HCT116 (cell line): ENCODE data around the gene PARP8.

Experiments used
- EZH2 ChIP-seq: fragments of 200-600 bp; sonication (generic); IDR thresholded peaks from 2 replicates; pipeline ENCODE4 v1.6.1; 2017; ENCODE audit warnings: antibody characterized with exemption, mixed run types
- EZH2phosphoT487 ChIP-seq: fragments of 200-600 bp; IDR thresholded peaks from 2 replicates; pipeline ENCODE4 v1.6.1; 2018; ENCODE audit warnings: antibody characterized with exemption, borderline replicate concordance
- JUND ChIP-seq: IDR thresholded peaks from 2 replicates; pipeline ENCODE4 v1.6.1; 2012
- POLR2A ChIP-seq: IDR thresholded peaks from 2 replicates; pipeline ENCODE4 v1.7.0; 2011; ENCODE audit warnings: borderline replicate concordance; ENCODE audit not compliant: insufficient read depth, insufficient read length; ENCODE audit errors: extremely low read depth
- POLR2AphosphoS5 ChIP-seq: IDR thresholded peaks from 2 replicates; pipeline ENCODE4 v1.6.1; 2011; ENCODE audit warnings: mild to moderate bottlenecking, low read depth, low read length, moderate library complexity
- RAD21 ChIP-seq: IDR thresholded peaks from 2 replicates; pipeline ENCODE4 v1.6.1; 2012; ENCODE audit warnings: low read depth, mild to moderate bottlenecking
- REST ChIP-seq: IDR thresholded peaks from 2 replicates; pipeline ENCODE4 v1.6.1; 2012; ENCODE audit warnings: low read depth
- SP1 ChIP-seq: IDR thresholded peaks from 2 replicates; pipeline ENCODE4 v1.6.1; 2012; ENCODE audit warnings: low read depth
- TCF7L2 ChIP-seq: IDR thresholded peaks from 2 replicates; pipeline ENCODE4 v1.7.0; 2011; ENCODE audit warnings: borderline replicate concordance, inconsistent platforms; ENCODE audit not compliant: insufficient read depth, insufficient read length; ENCODE audit errors: extremely low read depth
- YY1 ChIP-seq: IDR thresholded peaks from 2 replicates; pipeline ENCODE4 v1.6.1; 2011; ENCODE audit warnings: low read length, low read depth, moderate library complexity, mild to moderate bottlenecking; ENCODE audit not compliant: insufficient replicate concordance; ENCODE audit errors: extremely low read depth
- TF ChIP-seq, protein P1 (sequence below), 3 experiments: fragments of 200-600 bp in 1 of 3; sonication (generic) in 1 of 3; IDR thresholded peaks in 2 of 3; conservative IDR thresholded peaks in 1 of 3; 2 replicates each; pipeline ENCODE4 v1.5.1; 2012 to 2017; ENCODE audit warnings: low read depth in 2 of 3, low read length in 2 of 3, antibody characterized with exemption in 1 of 3, borderline replicate concordance in 1 of 3, control low read depth in 1 of 3, mild to moderate bottlenecking in 1 of 3, mixed read lengths in 1 of 3, mixed run types in 1 of 3, moderate library complexity in 1 of 3; ENCODE audit not compliant: insufficient read depth in 1 of 3
- TF ChIP-seq, protein P2 (sequence below): IDR thresholded peaks from 2 replicates; pipeline ENCODE4 v1.6.1; 2011; ENCODE audit warnings: mild to moderate bottlenecking, low read length, moderate library complexity; ENCODE audit not compliant: insufficient replicate concordance; ENCODE audit errors: extremely low read depth
- TF ChIP-seq, protein P3 (sequence below): IDR thresholded peaks from 2 replicates; pipeline ENCODE4 v1.6.1; 2012

- TF ChIP-seq EZH2phosphoT487: no peak
- TF ChIP-seq, protein P1, sequence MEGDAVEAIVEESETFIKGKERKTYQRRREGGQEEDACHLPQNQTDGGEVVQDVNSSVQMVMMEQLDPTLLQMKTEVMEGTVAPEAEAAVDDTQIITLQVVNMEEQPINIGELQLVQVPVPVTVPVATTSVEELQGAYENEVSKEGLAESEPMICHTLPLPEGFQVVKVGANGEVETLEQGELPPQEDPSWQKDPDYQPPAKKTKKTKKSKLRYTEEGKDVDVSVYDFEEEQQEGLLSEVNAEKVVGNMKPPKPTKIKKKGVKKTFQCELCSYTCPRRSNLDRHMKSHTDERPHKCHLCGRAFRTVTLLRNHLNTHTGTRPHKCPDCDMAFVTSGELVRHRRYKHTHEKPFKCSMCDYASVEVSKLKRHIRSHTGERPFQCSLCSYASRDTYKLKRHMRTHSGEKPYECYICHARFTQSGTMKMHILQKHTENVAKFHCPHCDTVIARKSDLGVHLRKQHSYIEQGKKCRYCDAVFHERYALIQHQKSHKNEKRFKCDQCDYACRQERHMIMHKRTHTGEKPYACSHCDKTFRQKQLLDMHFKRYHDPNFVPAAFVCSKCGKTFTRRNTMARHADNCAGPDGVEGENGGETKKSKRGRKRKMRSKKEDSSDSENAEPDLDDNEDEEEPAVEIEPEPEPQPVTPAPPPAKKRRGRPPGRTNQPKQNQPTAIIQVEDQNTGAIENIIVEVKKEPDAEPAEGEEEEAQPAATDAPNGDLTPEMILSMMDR (IDR thresholded peaks at IDR 0.05 in 2 of 3, conservative IDR thresholded peaks at IDR 0.05 in 1 of 3; ENCODE audit: borderline replicate concordance in 1 of 3, insufficient read depth in 1 of 3, low read depth in 2 of 3, low read length in 2 of 3): no peak
- TF ChIP-seq, protein P2, sequence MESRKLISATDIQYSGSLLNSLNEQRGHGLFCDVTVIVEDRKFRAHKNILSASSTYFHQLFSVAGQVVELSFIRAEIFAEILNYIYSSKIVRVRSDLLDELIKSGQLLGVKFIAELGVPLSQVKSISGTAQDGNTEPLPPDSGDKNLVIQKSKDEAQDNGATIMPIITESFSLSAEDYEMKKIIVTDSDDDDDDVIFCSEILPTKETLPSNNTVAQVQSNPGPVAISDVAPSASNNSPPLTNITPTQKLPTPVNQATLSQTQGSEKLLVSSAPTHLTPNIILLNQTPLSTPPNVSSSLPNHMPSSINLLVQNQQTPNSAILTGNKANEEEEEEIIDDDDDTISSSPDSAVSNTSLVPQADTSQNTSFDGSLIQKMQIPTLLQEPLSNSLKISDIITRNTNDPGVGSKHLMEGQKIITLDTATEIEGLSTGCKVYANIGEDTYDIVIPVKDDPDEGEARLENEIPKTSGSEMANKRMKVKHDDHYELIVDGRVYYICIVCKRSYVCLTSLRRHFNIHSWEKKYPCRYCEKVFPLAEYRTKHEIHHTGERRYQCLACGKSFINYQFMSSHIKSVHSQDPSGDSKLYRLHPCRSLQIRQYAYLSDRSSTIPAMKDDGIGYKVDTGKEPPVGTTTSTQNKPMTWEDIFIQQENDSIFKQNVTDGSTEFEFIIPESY: no peak
- TF ChIP-seq JUND: no peak
- TF ChIP-seq YY1: no peak
- TF ChIP-seq POLR2A: no peak
- TF ChIP-seq TCF7L2: no peak
- TF ChIP-seq, protein P3, sequence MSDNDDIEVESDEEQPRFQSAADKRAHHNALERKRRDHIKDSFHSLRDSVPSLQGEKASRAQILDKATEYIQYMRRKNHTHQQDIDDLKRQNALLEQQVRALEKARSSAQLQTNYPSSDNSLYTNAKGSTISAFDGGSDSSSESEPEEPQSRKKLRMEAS: no peak
- no peak for TF ChIP-seq POLR2AphosphoS5
- no peak for TF ChIP-seq RAD21
- TF ChIP-seq EZH2: no peak
- no peak for TF ChIP-seq REST
- TF ChIP-seq SP1: no peak
Observed at GRCh38 chr5:50814556-50814955, 148.1 kb downstream of the PARP8 start.
